Gastroesophageal sphincter (tissue), 3 donors: Measurements from ENCODE around the gene TPMT.

Experiments
- EP300 ChIP-seq: sonication (generic); formaldehyde crosslinking; IDR thresholded peaks from one replicate; pipeline ENCODE4 v1.6.1; 2017; ENCODE audit warnings: antibody characterized with exemption, mild to moderate bottlenecking
- POLR2AphosphoS5 ChIP-seq: sonication (generic); formaldehyde crosslinking; IDR thresholded peaks from one replicate; pipeline ENCODE4 v1.6.1; 2017; ENCODE audit warnings: antibody characterized with exemption
- TF ChIP-seq, protein P1 (sequence below), 4 experiments: fragments of 200-600 bp in 2 of 4; fragments of 450-650 bp in 2 of 4; sonication (generic) in 1 of 4; IDR thresholded peaks; one replicate each; pipeline ENCODE4 v1.5.1; 2017 to 2019; ENCODE audit warnings: antibody characterized with exemption in 4 of 4, mild to moderate bottlenecking in 2 of 4, moderate library complexity in 2 of 4

DNA sequence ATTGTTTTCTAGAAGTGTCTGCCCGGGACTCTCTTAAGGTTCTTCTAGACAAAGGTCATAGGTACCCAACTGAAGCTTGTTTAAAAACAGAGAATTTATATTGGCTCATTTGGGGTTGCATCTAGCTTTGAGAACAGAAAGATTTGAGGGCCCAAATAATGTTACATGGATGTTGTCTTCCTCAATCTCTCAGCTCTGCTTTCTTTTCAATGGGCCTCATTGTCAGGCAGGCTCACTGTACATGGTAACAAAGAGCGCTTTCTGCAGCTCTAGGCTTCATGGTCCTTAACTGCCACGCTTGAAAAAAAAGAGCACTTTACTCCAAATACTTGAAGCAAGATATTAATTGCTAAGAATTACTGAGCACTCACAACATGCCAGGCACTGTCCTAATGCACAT is 54.6 kb downstream of the TPMT start:
- TF ChIP-seq, protein P1, sequence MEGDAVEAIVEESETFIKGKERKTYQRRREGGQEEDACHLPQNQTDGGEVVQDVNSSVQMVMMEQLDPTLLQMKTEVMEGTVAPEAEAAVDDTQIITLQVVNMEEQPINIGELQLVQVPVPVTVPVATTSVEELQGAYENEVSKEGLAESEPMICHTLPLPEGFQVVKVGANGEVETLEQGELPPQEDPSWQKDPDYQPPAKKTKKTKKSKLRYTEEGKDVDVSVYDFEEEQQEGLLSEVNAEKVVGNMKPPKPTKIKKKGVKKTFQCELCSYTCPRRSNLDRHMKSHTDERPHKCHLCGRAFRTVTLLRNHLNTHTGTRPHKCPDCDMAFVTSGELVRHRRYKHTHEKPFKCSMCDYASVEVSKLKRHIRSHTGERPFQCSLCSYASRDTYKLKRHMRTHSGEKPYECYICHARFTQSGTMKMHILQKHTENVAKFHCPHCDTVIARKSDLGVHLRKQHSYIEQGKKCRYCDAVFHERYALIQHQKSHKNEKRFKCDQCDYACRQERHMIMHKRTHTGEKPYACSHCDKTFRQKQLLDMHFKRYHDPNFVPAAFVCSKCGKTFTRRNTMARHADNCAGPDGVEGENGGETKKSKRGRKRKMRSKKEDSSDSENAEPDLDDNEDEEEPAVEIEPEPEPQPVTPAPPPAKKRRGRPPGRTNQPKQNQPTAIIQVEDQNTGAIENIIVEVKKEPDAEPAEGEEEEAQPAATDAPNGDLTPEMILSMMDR (IDR thresholded peaks at IDR 0.05), result no peak
- TF ChIP-seq POLR2AphosphoS5 (no peak), EP300 (no peak)
